Panc1 (cell line): ENCODE measurements around the gene KYNU. TPM values are rescaled to one million over a fixed set of nuclear protein-coding genes. Genes with fewer than 3 reads are reported as not detected.
"Not testable (repeated sequence)": the region's sequence is repeated elsewhere in the genome, so short reads cannot be mapped to it uniquely, and the experiment has no call there.

Source experiments
- ATAC-seq: fragments of 200-7000 bp; cut with Tn5 transposase; 2 replicates; pipeline ENCODE4 v1.9.1; 2020; ENCODE audit warnings: mild to moderate bottlenecking, moderate library complexity
- BruUV-seq: library from RNA; stranded (reverse); fragments of 400-500 nt; replicated peaks from 2 replicates; lab custom pipeline; 2021; lab: Mats Ljungman, UMichigan
- CTCF ChIA-PET: fragments of 300-600 bp; sonication (Branson Sonifier 250); formaldehyde crosslinking; loops from one replicate; lab custom pipeline; 2022; ENCODE audit warnings: antibody characterized with exemption; lab: Charles Lee
- POLR2A ChIA-PET: fragments of 300-600 bp; sonication (Branson Sonifier 250); formaldehyde crosslinking; loops from one replicate; lab custom pipeline; 2022; ENCODE audit warnings: antibody characterized with exemption; lab: Charles Lee
- DNase-seq: peaks from one replicate; pipeline ENCODE4 v3.0.0-alpha.2; 2010; ENCODE audit warnings: low read depth, low spot score
- H3K27ac ChIP-seq: 2 replicates; pipeline ENCODE4 v1.5.1; 2011; ENCODE audit warnings: mild to moderate bottlenecking, low read length, inconsistent platforms
- H3K27me3 ChIP-seq: fragments of 200-500 bp; sonication (Bioruptor generic); 2 replicates; pipeline ENCODE4 v1.6.0; 2014; ENCODE audit warnings: low read length, inconsistent platforms; ENCODE audit not compliant: control insufficient read depth, insufficient read depth
- H3K36me3 ChIP-seq: fragments of 200-500 bp; sonication (Bioruptor generic); 2 replicates; pipeline ENCODE4 v1.5.1; 2014; ENCODE audit warnings: inconsistent platforms, mild to moderate bottlenecking, low read length, moderate library complexity; ENCODE audit not compliant: control insufficient read depth, insufficient read depth
- H3K4me1 ChIP-seq: 2 replicates; pipeline ENCODE4 v1.5.1; 2011; ENCODE audit warnings: inconsistent platforms, mild to moderate bottlenecking, low read length, moderate library complexity; ENCODE audit not compliant: control insufficient read depth, insufficient read depth
- H3K4me3 ChIP-seq, 2 experiments: 2 replicates each; pipeline ENCODE4 v1.5.1; 2011 to 2012; ENCODE audit warnings: low read depth in 2 of 2, low read length in 2 of 2, mild to moderate bottlenecking in 2 of 2, inconsistent platforms in 1 of 2, moderate library complexity in 1 of 2
- H3K9me3 ChIP-seq: fragments of 200-500 bp; sonication (Bioruptor generic); 2 replicates; pipeline ENCODE4 v1.5.1; 2014; ENCODE audit warnings: low read depth, mild to moderate bottlenecking, inconsistent platforms, low read length, moderate library complexity; ENCODE audit not compliant: control insufficient read depth, insufficient read depth
- POLR2AphosphoS5 ChIP-seq: IDR thresholded peaks from 2 replicates; pipeline ENCODE4 v1.6.1; 2012; ENCODE audit warnings: mild to moderate bottlenecking, low read depth, low read length, moderate library complexity
- REST ChIP-seq, 2 experiments: IDR thresholded peaks; 2 replicates each; pipeline ENCODE4 v1.6.1; 2011 to 2012; ENCODE audit warnings: low read depth in 2 of 2, control low read depth in 1 of 2, low read length in 1 of 2, mild to moderate bottlenecking in 1 of 2, moderate library complexity in 1 of 2; ENCODE audit not compliant: insufficient read depth in 1 of 2
- SIN3A ChIP-seq: IDR thresholded peaks from 2 replicates; pipeline ENCODE4 v1.6.1; 2012; ENCODE audit warnings: low read depth, mild to moderate bottlenecking, low read length, moderate library complexity, borderline replicate concordance; ENCODE audit not compliant: insufficient read depth
- TCF7L2 ChIP-seq: IDR thresholded peaks from 2 replicates; pipeline ENCODE4 v1.6.1; 2011; ENCODE audit warnings: mild to moderate bottlenecking, low read depth, low read length, inconsistent platforms
- in situ Hi-C: cut with HindIII; loops from 2 replicates; pipeline ENCODE4 v1.10.0; 2016; ENCODE audit warnings: low sequenced_read_pairs, low pct_unique_long_range_greater_than_20kb
- intact Hi-C: fragments of 100-400 bp; cut with micrococcal nuclease; formaldehyde crosslinking; loops from one replicate; pipeline ENCODE4 v1.10.0; 2022; ENCODE audit not compliant: unreplicated experiment
- total RNA-seq: library from RNA; stranded (reverse); gene quantifications from one replicate; pipeline ENCODE4 v1.2.1, GENCODE V29; 2021; ENCODE audit not compliant: unreplicated experiment
- TF ChIP-seq, protein P1 (sequence below): fragments of 450-650 bp; IDR thresholded peaks from 2 replicates; pipeline ENCODE4 v1.5.1; 2017; ENCODE audit warnings: mild to moderate bottlenecking

Gene KYNU
- total RNA-seq, 1 experiment from 2014 or later, result not detected

DNA sequence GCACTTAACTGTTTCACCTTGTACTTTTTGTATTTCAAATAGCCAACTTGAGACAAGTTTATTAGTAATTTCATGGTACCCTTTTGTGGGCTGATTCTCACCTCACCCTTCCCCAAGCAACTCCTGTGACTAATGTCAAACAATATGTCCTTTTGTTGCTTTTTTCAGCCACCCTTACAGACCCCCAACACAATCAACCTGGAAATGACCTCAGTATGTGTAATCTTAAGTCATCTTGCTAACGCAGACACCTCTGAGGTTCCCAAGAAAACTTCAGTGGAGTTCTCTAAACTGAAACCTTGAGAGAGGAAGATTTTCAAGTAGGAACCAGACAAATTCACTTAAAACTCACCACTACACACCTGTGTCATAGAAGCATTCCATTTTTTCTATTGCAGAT lies 69.5 kb downstream of the KYNU start:
- DNase-seq, result no peak
- no peaks in the 10 kb centered on the region for H3K27me3 ChIP-seq
- ATAC-seq, result no peak
- no peak for TF ChIP-seq TCF7L2
- peaks cover 5% of the 10 kb centered on the region; the same call in 1 of the 2 replicates for H3K4me1 ChIP-seq
- in situ Hi-C loops (no loop called here), intact Hi-C loops (no loop called here)
- ChIA-PET POLR2A (no interaction called here), CTCF (no interaction called here)
- no TSS peak for BruUV-seq
- H3K27ac ChIP-seq, result no peak overlapping the region; the same call in 1 of the 2 replicates
- no peaks in the 10 kb centered on the region for H3K36me3 ChIP-seq
- H3K9me3 ChIP-seq, result no peaks in the 10 kb centered on the region
- H3K4me3 ChIP-seq, result no peak overlapping the region

GRCh38 chr2:142948723-142949122 lies 71.3 kb downstream of the KYNU start:
- BruUV-seq, CTCF ChIA-PET, in situ Hi-C loops, intact Hi-C loops, H3K4me3 ChIP-seq, H3K9me3 ChIP-seq, DNase-seq, POLR2A ChIA-PET, H3K36me3 ChIP-seq, H3K27me3 ChIP-seq, H3K4me1 ChIP-seq, H3K27ac ChIP-seq, ATAC-seq: not testable (repeated sequence)

DNA sequence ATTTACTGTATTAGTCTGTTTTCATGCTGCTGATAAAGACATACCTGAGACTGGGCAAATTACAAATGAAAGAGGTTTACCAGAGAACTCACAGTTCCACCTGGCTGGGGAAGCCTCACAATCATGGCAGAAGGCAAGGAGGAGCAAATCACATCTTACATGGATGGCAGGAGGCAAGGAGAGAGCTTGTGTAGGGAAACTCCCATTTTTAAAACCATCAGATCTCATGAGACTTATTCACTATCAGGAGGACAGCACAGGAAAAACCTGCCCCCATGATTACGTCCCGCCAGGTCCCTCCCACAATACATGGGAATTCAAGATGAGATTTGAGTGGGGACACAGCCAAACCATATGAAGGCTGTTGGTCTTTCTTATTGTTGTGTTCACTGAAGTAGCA lies 72.9 kb downstream of the KYNU start:
- DNase-seq, CTCF ChIA-PET, in situ Hi-C loops, H3K4me1 ChIP-seq, H3K36me3 ChIP-seq, ATAC-seq, H3K27ac ChIP-seq, BruUV-seq, H3K9me3 ChIP-seq, intact Hi-C loops, H3K27me3 ChIP-seq, POLR2A ChIA-PET, H3K4me3 ChIP-seq: not testable (repeated sequence)

DNA sequence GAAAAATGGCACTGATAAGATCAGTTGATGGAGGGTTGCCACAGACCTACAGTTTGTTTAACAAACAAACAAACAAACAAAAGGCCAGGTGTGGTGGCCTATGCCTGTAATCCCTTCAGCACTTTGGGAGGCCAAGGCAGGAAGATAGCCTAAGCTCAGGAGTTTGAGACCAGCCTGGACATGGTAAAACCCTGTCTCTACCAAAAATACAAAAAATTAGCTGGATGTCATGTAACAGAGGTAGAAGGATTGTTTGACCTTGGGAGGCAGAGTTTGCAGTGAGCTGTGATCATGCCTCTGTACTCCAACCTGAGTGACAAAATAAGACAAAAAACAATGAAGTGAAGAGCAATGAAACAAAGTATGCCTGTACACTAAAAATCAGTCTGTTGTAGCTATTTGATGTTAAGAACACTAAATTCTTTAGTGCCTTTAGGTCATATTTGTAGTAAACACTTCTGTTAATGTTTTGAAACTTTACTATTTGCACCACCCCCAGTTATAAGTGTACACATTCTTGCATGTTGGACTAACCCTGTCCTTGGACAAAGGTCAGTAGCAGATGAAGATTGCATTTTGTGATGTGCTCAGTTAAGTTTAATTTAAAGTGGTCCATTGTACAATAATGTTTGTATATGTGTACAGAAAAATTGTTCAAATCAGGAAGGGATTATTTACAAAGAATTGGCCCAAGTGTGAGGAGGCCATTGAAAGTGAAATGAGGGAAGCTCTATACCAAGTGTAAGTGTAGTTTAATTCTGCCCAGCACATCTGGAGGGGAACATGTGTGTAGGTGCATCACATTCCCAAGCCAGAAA lies 73.9 kb downstream of the KYNU start:
- CTCF ChIA-PET, result no interaction called here

More for the DNA sequence above, 73.9 kb downstream of the KYNU start:
- POLR2A ChIA-PET, result no interaction called here
- Histone ChIP-seq H3K4me1 (no peaks in the 10 kb centered on the region), H3K4me3 (no peak overlapping the region), H3K36me3 (no peaks in the 10 kb centered on the region), H3K27ac (no peak overlapping the region), H3K27me3 (no peaks in the 10 kb centered on the region), H3K9me3 (no peaks in the 10 kb centered on the region)
- ATAC-seq (no peak), DNase-seq (no peak)
- in situ Hi-C loops, result no loop called here
- BruUV-seq, result no TSS peak
- TF ChIP-seq TCF7L2 (no peak), SIN3A (no peak), POLR2AphosphoS5 (no peak), REST (IDR thresholded peaks at IDR 0.05; ENCODE audit: insufficient read depth in 1 of 2, low read depth in 2 of 2, low read length in 1 of 2) (no peak)
- TF ChIP-seq, protein P1, sequence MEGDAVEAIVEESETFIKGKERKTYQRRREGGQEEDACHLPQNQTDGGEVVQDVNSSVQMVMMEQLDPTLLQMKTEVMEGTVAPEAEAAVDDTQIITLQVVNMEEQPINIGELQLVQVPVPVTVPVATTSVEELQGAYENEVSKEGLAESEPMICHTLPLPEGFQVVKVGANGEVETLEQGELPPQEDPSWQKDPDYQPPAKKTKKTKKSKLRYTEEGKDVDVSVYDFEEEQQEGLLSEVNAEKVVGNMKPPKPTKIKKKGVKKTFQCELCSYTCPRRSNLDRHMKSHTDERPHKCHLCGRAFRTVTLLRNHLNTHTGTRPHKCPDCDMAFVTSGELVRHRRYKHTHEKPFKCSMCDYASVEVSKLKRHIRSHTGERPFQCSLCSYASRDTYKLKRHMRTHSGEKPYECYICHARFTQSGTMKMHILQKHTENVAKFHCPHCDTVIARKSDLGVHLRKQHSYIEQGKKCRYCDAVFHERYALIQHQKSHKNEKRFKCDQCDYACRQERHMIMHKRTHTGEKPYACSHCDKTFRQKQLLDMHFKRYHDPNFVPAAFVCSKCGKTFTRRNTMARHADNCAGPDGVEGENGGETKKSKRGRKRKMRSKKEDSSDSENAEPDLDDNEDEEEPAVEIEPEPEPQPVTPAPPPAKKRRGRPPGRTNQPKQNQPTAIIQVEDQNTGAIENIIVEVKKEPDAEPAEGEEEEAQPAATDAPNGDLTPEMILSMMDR, result no peak
- intact Hi-C loops, result no loop called here
